ENCODE data around the gene MAMLD1.

DNA sequence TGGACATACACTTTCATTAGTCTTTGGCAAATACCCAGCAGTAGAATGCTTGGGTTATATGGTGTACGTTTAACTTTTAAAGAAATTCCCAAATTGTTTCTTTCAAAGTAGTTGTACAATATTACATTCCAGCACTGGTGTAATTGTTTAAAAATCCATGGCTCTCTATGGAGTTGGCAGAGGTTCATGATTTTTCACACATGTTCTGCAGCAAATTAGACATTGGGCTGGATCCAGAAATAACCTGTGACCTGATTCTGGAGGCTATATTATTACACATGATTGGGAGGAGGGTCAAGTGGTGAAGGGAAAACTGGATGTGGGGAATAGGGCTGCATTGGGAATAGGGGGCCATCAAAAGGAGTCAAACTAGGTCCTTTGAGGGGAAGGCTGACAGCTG lies 41.9 kb downstream of the MAMLD1 start:
- TF ChIP-seq, protein P1, sequence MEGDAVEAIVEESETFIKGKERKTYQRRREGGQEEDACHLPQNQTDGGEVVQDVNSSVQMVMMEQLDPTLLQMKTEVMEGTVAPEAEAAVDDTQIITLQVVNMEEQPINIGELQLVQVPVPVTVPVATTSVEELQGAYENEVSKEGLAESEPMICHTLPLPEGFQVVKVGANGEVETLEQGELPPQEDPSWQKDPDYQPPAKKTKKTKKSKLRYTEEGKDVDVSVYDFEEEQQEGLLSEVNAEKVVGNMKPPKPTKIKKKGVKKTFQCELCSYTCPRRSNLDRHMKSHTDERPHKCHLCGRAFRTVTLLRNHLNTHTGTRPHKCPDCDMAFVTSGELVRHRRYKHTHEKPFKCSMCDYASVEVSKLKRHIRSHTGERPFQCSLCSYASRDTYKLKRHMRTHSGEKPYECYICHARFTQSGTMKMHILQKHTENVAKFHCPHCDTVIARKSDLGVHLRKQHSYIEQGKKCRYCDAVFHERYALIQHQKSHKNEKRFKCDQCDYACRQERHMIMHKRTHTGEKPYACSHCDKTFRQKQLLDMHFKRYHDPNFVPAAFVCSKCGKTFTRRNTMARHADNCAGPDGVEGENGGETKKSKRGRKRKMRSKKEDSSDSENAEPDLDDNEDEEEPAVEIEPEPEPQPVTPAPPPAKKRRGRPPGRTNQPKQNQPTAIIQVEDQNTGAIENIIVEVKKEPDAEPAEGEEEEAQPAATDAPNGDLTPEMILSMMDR (IDR thresholded peaks at IDR 0.05): no peak
- no peak for TF ChIP-seq POLR2A (IDR thresholded peaks at IDR 0.05)

Measured in Peyer's patch (tissue), 4 donors.